NT2/D1 (cell line): Measurements from ENCODE around the gene SYT8.

ENCODE experiments used
- DNase-seq: peaks from one replicate; pipeline ENCODE4 v3.0.0-alpha.2; 2011; ENCODE audit warnings: low read depth, low spot score
- H3K27me3 ChIP-seq: 2 replicates; pipeline ENCODE4 v1.6.0; 2011; ENCODE audit warnings: mild to moderate bottlenecking; ENCODE audit not compliant: insufficient read length, insufficient read depth
- H3K36me3 ChIP-seq: 2 replicates; pipeline ENCODE4 v1.6.1; 2011; ENCODE audit warnings: mild to moderate bottlenecking, low read length, mixed read lengths; ENCODE audit not compliant: insufficient read depth, insufficient read length
- H3K4me1 ChIP-seq: 2 replicates; pipeline ENCODE4 v1.5.1; 2011; ENCODE audit not compliant: insufficient read depth, insufficient read length
- H3K4me3 ChIP-seq: 2 replicates; pipeline ENCODE4 v1.5.1; 2011; ENCODE audit warnings: low read depth; ENCODE audit not compliant: insufficient read length
- H3K9ac ChIP-seq: 2 replicates; pipeline ENCODE4 v1.6.0; 2011; ENCODE audit warnings: low read depth; ENCODE audit not compliant: insufficient read length
- H3K9me3 ChIP-seq: 2 replicates; pipeline ENCODE4 v1.5.1; 2011; ENCODE audit warnings: mild to moderate bottlenecking, low read length; ENCODE audit not compliant: insufficient read depth
- SUZ12 ChIP-seq: IDR thresholded peaks from 2 replicates; pipeline ENCODE4 v1.6.1; 2011; ENCODE audit not compliant: insufficient read length, insufficient read depth; ENCODE audit errors: extremely low read depth
- YY1 ChIP-seq: IDR thresholded peaks from 2 replicates; pipeline ENCODE4 v1.6.1; 2011; ENCODE audit not compliant: insufficient read length, insufficient read depth
- ZNF274 ChIP-seq: IDR thresholded peaks from 2 replicates; pipeline ENCODE4 v1.6.1; 2011; ENCODE audit warnings: mild to moderate bottlenecking, low read depth, low read length

The SYT8 gene

DNA sequence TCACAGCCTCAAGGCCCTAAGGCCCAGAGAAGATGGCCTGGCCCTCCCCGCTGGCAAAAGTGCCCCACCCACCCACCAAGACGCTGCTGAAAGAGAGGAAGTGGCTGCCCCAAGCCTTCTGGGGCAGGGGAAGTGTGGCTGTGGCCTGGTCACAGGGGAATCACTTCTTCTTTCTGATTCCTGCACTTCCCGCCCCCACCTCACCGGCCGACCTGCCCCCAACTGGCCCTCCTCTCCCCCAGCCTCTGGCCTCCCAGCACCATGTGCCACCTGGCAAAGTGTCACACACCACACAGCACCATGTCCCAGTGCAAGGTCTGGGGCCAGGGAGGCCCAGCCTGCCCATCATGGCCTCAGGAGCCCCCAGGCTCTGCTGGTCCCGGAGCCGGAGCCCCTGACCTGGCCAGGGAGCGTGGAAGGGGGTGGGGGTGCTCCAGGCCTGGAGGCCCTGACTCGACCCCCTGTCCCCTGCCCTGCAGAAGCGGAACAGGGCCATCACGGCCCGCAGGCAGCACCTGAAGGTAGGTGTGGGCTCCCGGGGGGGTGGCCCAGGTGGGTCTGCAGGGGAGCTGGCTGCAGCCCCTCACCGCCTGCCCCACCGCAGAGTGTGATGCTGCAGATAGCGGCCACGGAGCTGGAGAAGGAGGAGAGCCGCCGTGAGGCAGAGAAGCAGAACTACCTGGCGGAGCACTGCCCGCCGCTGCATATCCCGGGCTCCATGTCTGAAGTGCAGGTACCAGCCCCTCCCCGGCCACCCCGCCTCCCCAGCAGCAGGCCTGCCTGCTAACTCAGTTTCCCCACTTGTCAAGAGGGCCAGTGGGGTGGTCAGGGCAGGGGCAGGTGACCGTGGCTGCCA is 5.4 kb downstream of the SYT8 start:
- no peak for TF ChIP-seq SUZ12
- no peak for TF ChIP-seq YY1
- H3K4me1 ChIP-seq, result peaks cover 9% of the 10 kb centered on the region
- no peak for DNase-seq

GRCh38 chr11:1840780-1841480 is 6.1 kb downstream of the SYT8 start:
- Histone ChIP-seq H3K9ac (no peak overlapping the region), H3K27me3 (no peaks in the 10 kb centered on the region), H3K36me3 (no peaks in the 10 kb centered on the region), H3K9me3 (no peaks in the 10 kb centered on the region), H3K4me3 (no peak overlapping the region), H3K4me1 (peaks cover 9% of the 10 kb centered on the region)
- DNase-seq, result no peak
- TF ChIP-seq YY1 (no peak), SUZ12 (no peak), ZNF274 (no peak)

More for the DNA sequence above, 5.4 kb downstream of the SYT8 start:
- no peak overlapping the region for H3K9ac ChIP-seq
- no peak overlapping the region for H3K4me3 ChIP-seq
- H3K9me3 ChIP-seq, result no peaks in the 10 kb centered on the region
- no peaks in the 10 kb centered on the region for H3K36me3 ChIP-seq
- H3K27me3 ChIP-seq, result no peaks in the 10 kb centered on the region

DNA sequence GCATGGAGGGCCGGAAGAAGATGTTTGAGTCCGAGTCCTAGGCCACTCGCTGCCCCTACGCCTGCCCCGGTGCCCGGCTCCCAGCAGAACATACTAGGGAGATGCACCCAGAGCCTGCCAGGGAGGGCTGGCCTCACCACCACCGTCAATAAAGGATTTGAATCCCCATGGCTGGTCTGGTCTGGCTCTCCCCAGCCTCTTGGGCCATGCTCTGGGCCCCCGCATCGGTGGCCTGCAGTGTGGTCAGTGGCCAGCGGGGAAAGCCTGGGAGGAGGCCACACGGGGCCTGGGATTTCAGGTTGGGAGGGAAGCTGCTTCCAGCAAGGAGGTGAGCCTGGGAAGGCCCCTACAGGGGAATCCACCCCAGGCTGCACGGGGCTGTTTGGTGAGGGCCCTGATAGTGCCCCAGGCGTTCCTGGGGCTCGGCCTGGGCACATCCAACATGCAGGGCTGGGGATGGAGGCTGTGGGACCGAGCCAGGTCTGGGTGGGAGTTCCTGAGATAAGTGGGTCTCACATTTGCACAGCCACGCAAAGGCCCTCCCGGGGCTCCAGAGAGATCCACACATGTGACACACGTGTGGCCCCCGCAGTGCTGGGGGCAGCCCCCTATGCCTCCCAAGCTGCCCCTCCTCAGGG is 6.8 kb downstream of the SYT8 start:
- H3K4me3 ChIP-seq, result no peak overlapping the region
- H3K36me3 ChIP-seq, result no peaks in the 10 kb centered on the region
- TF ChIP-seq YY1 (no peak), ZNF274 (no peak), SUZ12 (no peak)
- H3K4me1 ChIP-seq, result peaks cover 9% of the 10 kb centered on the region
- H3K27me3 ChIP-seq, result no peaks in the 10 kb centered on the region
- no peak for DNase-seq
- no peak overlapping the region for H3K9ac ChIP-seq
- H3K9me3 ChIP-seq, result no peaks in the 10 kb centered on the region

DNA sequence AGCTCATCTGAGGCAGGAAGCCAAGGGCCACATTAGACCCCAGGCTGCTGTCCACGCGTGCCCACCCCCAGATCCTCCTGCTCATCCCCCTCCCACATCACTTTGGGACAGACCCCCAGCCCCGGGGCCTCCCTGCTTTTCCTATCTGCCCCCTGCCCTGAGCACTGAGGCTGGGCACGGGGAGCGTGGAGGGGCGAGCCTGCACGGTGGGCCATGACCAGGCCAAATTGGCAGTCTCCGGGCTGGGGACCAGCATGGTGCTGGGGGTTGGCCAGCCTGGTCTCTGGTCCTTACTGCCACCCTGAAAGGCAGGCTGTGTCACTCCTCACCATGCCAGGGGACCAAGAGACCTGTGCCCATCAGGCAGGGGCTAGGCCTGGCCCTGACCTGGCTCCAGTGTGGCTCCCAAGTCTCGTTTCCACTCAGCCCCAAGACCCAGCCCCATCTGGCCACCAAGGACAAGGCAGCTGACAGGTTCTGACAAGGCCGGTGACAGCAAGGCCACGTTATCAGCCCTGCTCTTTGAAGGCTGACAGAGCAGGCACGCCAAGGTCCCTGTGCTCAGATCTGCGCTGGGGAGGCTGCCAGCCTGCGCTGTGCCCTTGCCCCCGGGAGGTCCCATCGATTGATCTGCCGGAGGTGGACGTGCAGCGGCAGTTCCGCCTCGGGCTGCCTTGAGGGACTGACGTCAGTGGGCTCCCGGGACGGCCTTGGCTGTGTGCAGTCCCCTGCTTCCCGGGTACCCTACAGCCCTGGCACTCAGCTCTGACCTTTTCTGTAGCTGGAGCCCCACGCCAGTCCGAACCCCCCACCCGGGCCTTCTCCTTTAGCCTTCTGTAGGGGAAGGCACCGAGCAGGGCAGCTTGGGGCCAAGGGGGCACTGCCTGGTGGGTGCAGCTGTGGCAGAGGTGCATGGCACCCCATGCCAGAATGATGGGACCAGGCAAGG is 7.6 kb downstream of the SYT8 start:
- TF ChIP-seq ZNF274 (no peak), YY1 (no peak), SUZ12 (no peak)
- Histone ChIP-seq H3K4me1 (peaks cover 9% of the 10 kb centered on the region), H3K27me3 (no peaks in the 10 kb centered on the region), H3K9me3 (no peaks in the 10 kb centered on the region), H3K9ac (no peak overlapping the region), H3K4me3 (no peak overlapping the region), H3K36me3 (no peaks in the 10 kb centered on the region)
- DNase-seq, result no peak

- Histone ChIP-seq H3K9me3 (no peaks in the 10 kb centered on the region), H3K36me3 (no peaks in the 10 kb centered on the region), H3K27me3 (no peaks in the 10 kb centered on the region), H3K9ac (no peak overlapping the region), H3K4me3 (no peak overlapping the region), H3K4me1 (peaks cover 5% of the 10 kb centered on the region)
- no peak for TF ChIP-seq YY1
- TF ChIP-seq ZNF274, result no peak
- DNase-seq, result no peak
Observed at GRCh38 chr11:1843098-1843473, 8.3 kb downstream of the SYT8 start.

DNA sequence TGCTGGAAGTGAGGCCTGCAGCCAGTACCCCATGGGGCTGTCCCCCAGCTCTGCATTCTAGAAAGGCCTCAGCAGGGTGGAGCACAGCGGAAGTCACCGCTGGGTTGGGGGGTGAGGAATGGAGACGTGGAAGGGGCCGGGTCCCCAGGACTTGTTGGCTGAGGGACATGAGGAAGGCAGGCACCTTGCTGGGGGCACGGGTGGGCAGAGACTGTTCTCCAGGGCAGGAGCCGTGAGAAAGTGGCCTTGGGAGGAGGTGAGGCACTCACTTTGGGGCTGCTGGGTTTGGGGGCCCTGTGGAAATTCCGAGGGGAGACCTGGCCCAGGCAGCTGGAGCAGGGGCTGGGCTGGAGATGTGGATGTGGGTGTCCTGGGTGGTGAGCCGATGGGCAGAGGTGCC is 9.0 kb downstream of the SYT8 start:
- Histone ChIP-seq H3K4me3 (no peak overlapping the region), H3K4me1 (peaks cover 2% of the 10 kb centered on the region), H3K27me3 (no peaks in the 10 kb centered on the region), H3K36me3 (no peaks in the 10 kb centered on the region), H3K9me3 (no peaks in the 10 kb centered on the region), H3K9ac (no peak overlapping the region)
- no peak for DNase-seq
- TF ChIP-seq SUZ12, result no peak
- no peak for TF ChIP-seq ZNF274
- no peak for TF ChIP-seq YY1
